HepG2 (cell line): ENCODE data around the gene EPC2. TPM values are rescaled to one million over a fixed set of nuclear protein-coding genes. Genes with fewer than 3 reads are reported as not detected.
A peak's percentile ranks its signal among the peaks of the same experiment; 100 is the strongest.

Experiments used
- ATAC-seq: fragments of 200-7000 bp; cut with Tn5 transposase; 3 replicates; pipeline ENCODE4 v1.9.1; 2020; ENCODE audit warnings: mild to moderate bottlenecking, moderate library complexity
- BruUV-seq: library from RNA; stranded (reverse); fragments of 400-500 nt; replicated peaks from 2 replicates; lab custom pipeline; 2021; lab: Mats Ljungman, UMichigan
- CTCF ChIA-PET: fragments of 300-600 bp; formaldehyde crosslinking; extraction: SDS; loops from one replicate; lab custom pipeline; 2021; ENCODE audit warnings: low total read pairs, inconsistent platforms, low intra/inter-chr PET ratio; lab: Yijun Ruan, JAX
- POLR2A ChIA-PET: fragments of 350-600 bp; sonication (Branson Sonifier 250); formaldehyde crosslinking; loops from one replicate; lab custom pipeline; 2020; ENCODE audit warnings: antibody characterized with exemption, inconsistent platforms; lab: Yijun Ruan, JAX
- DNase-seq: peaks from one replicate; pipeline ENCODE4 v3.0.0-alpha.2; 2015; ENCODE audit warnings: low spot score
- FAIRE-seq: peaks from 3 replicates; lab custom pipeline; 2011; peaks lifted over from hg19 to GRCh38; lab: Jason Lieb, UNC
- H2AFZ ChIP-seq: one replicate; pipeline ENCODE4 v1.6.1; 2011; ENCODE audit warnings: low read length, inconsistent platforms
- H3K27ac ChIP-seq: fragments of 300-600 bp; 3 replicates; pipeline ENCODE4 v1.8.0; 2011; ENCODE audit warnings: mixed run types, mild to moderate bottlenecking, mixed read lengths, low read length, inconsistent platforms; ENCODE audit not compliant: insufficient read depth; ENCODE audit errors: extremely low read length
- H3K27me3 ChIP-seq, 2 experiments: fragments of 200-600 bp in 1 of 2; 2 replicates in 1 of 2; 3 replicates in 1 of 2; pipeline versions ENCODE4 v1.6.0 to v1.8.0; 2011; ENCODE audit warnings: low read length in 2 of 2, mild to moderate bottlenecking in 2 of 2, moderate library complexity in 2 of 2, inconsistent platforms in 1 of 2; ENCODE audit not compliant: insufficient read depth in 2 of 2, control insufficient read depth in 1 of 2
- H3K36me3 ChIP-seq, 2 experiments: fragments of 200-600 bp in 1 of 2; replicated peaks in 1 of 2; 2 replicates in 1 of 2; 3 replicates in 1 of 2; pipeline versions ENCODE4 v1.5.1 to v1.8.0; 2011; ENCODE audit warnings: low read length in 2 of 2, inconsistent platforms in 1 of 2; ENCODE audit not compliant: insufficient read depth in 2 of 2, control insufficient read depth in 1 of 2
- H3K4me1 ChIP-seq: 2 replicates; pipeline ENCODE4 v1.5.1; 2012; ENCODE audit warnings: low read length, inconsistent platforms; ENCODE audit not compliant: insufficient read depth
- H3K4me2 ChIP-seq: 2 replicates; pipeline ENCODE4 v1.6.0; 2011; ENCODE audit warnings: low read depth, low read length, inconsistent platforms
- H3K4me3 ChIP-seq, 3 experiments: fragments of 200-600 bp in 1 of 3; sonication (generic), shearing (Covaris generic) in 1 of 3; replicated peaks in 1 of 3; 2 replicates each; pipeline ENCODE4 v1.5.1; 2011 to 2016; ENCODE audit warnings: low read length in 3 of 3, inconsistent platforms in 2 of 3, low read depth in 2 of 3, mild to moderate bottlenecking in 2 of 3, control low read depth in 1 of 3, mixed read lengths in 1 of 3; ENCODE audit not compliant: insufficient read depth in 1 of 3
- H3K79me2 ChIP-seq: one replicate; pipeline ENCODE4 v1.6.1; 2011; ENCODE audit warnings: low read length, inconsistent platforms; ENCODE audit not compliant: insufficient read depth
- H3K9ac ChIP-seq: 2 replicates; pipeline ENCODE4 v1.6.0; 2011; ENCODE audit warnings: mild to moderate bottlenecking, low read depth, low read length, inconsistent platforms; ENCODE audit not compliant: insufficient read depth
- H3K9me3 ChIP-seq: 2 replicates; pipeline ENCODE4 v1.5.1; 2012; ENCODE audit warnings: mild to moderate bottlenecking, low read length
- H4K20me1 ChIP-seq: 2 replicates; pipeline ENCODE4 v1.6.0; 2011; ENCODE audit warnings: inconsistent platforms, mild to moderate bottlenecking, low read length, moderate library complexity; ENCODE audit not compliant: insufficient read depth
- CAMTA2 ChIP-seq: sonication (generic); formaldehyde crosslinking; IDR thresholded peaks from 2 replicates; pipeline ENCODE4 v1.4.0; 2020; ENCODE audit warnings: mild to moderate bottlenecking, missing genetic modification reagents, borderline replicate concordance
- CEBPB ChIP-seq: IDR thresholded peaks from 2 replicates; pipeline ENCODE4 v1.6.1; 2011; ENCODE audit warnings: low read depth, low read length, improper control_type of control experiment, borderline replicate concordance
- ERF ChIP-seq: IDR thresholded peaks from 2 replicates; pipeline ENCODE4 v1.6.1; 2018; ENCODE audit warnings: missing biosample characterization, missing genetic modification reagents
- HNF4A ChIP-seq: sonication (generic); formaldehyde crosslinking; IDR thresholded peaks from 2 replicates; pipeline ENCODE4 v1.4.0; 2020; ENCODE audit warnings: missing genetic modification reagents
- HNF4G ChIP-seq, 2 experiments: sonication (generic) in 1 of 2; formaldehyde crosslinking in 1 of 2; IDR thresholded peaks; 2 replicates each; pipeline versions ENCODE4 v1.4.0 to v1.6.1; 2011 to 2020; ENCODE audit warnings: borderline replicate concordance in 2 of 2, low read depth in 2 of 2, mild to moderate bottlenecking in 2 of 2, low read length in 1 of 2, missing genetic modification reagents in 1 of 2, moderate library complexity in 1 of 2
- NCOA1 ChIP-seq: sonication (generic); formaldehyde crosslinking; IDR thresholded peaks from 2 replicates; pipeline ENCODE4 v1.9.0; 2021; ENCODE audit warnings: missing genetic modification reagents
- ZNF256 ChIP-seq: sonication (generic); formaldehyde crosslinking; conservative IDR thresholded peaks from 2 replicates; pipeline ENCODE4 v1.4.0; 2020; ENCODE audit warnings: missing genetic modification reagents
- ZXDC ChIP-seq: sonication (generic); formaldehyde crosslinking; IDR thresholded peaks from 2 replicates; pipeline ENCODE4 v1.5.0; 2020; ENCODE audit warnings: mild to moderate bottlenecking, missing genetic modification reagents
- WGBS: methylation state at CpG from one replicate; pipeline ENCODE4 v1.1.6; 2017; ENCODE audit warnings: low lambda C conversion rate; 5-methylcytosine and 5-hydroxymethylcytosine counted together
- in situ Hi-C: cut with HindIII; loops from 2 replicates; pipeline ENCODE4 v1.10.0; 2017; ENCODE audit warnings: low pct_unique_long_range_greater_than_20kb; ENCODE audit not compliant: extremely low pct_ligation_motif_present
- intact Hi-C: fragments of 100-400 bp; cut with micrococcal nuclease; formaldehyde crosslinking; loops from one replicate; pipeline ENCODE4 v1.10.0; 2022; ENCODE audit not compliant: unreplicated experiment
- polyA plus RNA-seq, 8 experiments: library from polyadenylated mRNA; depleted of rRNA in 3 of 8; stranded (reverse) in 7 of 8; unstranded in 1 of 8; fragments of >200 nt; fragmentation: Illumina TruSeq in 4 of 8; extraction: Trizol in 4 of 8; gene quantifications; 2 replicates each; pipeline versions ENCODE4 v1.2.1 to v1.2.3, GENCODE V29; 2011 to 2016; ENCODE audit warnings: low read depth in 4 of 8, missing spikeins in 1 of 8, mixed read lengths in 1 of 8; ENCODE audit not compliant: insufficient read depth in 1 of 8
- total RNA-seq, 5 experiments: library from RNA; depleted of rRNA; stranded (reverse); fragments of >200 nt; fragmentation: Illumina TruSeq; extraction: Trizol; gene quantifications; 2 replicates each; pipeline ENCODE4 v1.2.3, GENCODE V29; 2016; ENCODE audit warnings: low read depth in 1 of 5

The EPC2 gene
- total and polyA plus RNA-seq, 2 of the 13 experiments (the other 11 are each of a cell fraction or from before 2014, with no cell fraction given), result 20.5 to 22.0 TPM

DNA sequence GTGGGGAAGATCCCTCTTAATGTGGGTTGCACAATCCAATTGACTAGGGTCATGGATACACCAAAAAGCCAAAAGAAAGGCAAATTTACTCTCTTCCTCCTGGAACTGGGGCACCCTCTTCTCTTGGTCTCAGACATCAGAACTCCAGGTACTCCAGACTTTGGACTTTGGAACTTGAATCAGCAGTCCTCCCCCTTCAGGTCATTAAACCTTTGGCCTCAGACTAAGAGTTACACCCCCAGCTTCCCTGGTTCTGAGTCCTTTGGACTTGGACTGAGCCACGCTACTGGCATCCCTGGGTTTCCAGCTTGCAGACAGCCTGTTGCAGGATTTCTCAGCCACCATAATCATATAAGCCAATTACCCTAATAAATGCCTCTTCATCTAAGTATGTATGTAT, 179.6 kb downstream of the EPC2 start:
- Histone ChIP-seq H3K4me1 (no peaks in the 10 kb centered on the region), H3K36me3 (no peaks in the 10 kb centered on the region), H3K4me3 (no peak overlapping the region), H3K27me3 (no peaks in the 10 kb centered on the region), H2AFZ (no peak overlapping the region), H3K9me3 (no peaks in the 10 kb centered on the region), H3K9ac (no peak overlapping the region), H4K20me1 (no peaks in the 10 kb centered on the region), H3K79me2 (no peaks in the 10 kb centered on the region), H3K4me2 (no peak overlapping the region), H3K27ac (no peak overlapping the region)
- ChIA-PET POLR2A (no interaction called here), CTCF (no interaction called here)
- ATAC-seq, result no peak
- no peak for DNase-seq
- no peak for FAIRE-seq
- TF ChIP-seq ERF (CRISPR knock-in tag) (no peak), CAMTA2 (CRISPR knock-in tag) (no peak), HNF4G (IDR thresholded peaks at IDR 0.05; ENCODE audit: borderline replicate concordance, low read depth, low read length) (peak; percentile 34; the same call in 1 of the 2 replicates), HNF4G (CRISPR knock-in tag; IDR thresholded peaks at IDR 0.05; ENCODE audit: borderline replicate concordance, low read depth) (no peak), HNF4A (CRISPR knock-in tag) (peak; percentile 33), NCOA1 (no peak), ZXDC (CRISPR knock-in tag) (no peak), ZNF256 (CRISPR knock-in tag) (no peak), CEBPB (peak; percentile 55)
- WGBS, result 0% methylated on average over 1 of the region's 1 CpG
- no TSS peak for BruUV-seq
- in situ Hi-C loops, result no loop called here
- intact Hi-C loops, result no loop called here
